Stimulated activated naive CD8-positive, alpha-beta T cell treated with anti-CD3 and anti-CD28 coated beads, Interleukin-15, Interleukin-2, amounts not matched to agents 100 U/mL and 50 U/mL, for 24 hours (primary cell): ENCODE data around the gene SGMS1.
A peak's percentile ranks its signal among the peaks of the same experiment; 100 is the strongest.
"Not testable (repeated sequence)": the region's sequence is repeated elsewhere in the genome, so short reads cannot be mapped to it uniquely, and the experiment has no call there.

Experiments
- ATAC-seq: fragments of 150-1000 bp; cut with Tn5 transposase; one replicate; pipeline ENCODE4 v1.10.0; 2021
- DNase-seq: peaks from one replicate; pipeline ENCODE4 v3.0.0; 2021

The SGMS1 gene

GRCh38 chr10:50556237-50557120 lies 67.3 kb downstream of the SGMS1 start:
- DNase-seq = no peak
- ATAC-seq = no peak

GRCh38 chr10:50554995-50555568 lies 68.7 kb downstream of the SGMS1 start:
- DNase-seq (no peak), ATAC-seq (no peak)

DNA sequence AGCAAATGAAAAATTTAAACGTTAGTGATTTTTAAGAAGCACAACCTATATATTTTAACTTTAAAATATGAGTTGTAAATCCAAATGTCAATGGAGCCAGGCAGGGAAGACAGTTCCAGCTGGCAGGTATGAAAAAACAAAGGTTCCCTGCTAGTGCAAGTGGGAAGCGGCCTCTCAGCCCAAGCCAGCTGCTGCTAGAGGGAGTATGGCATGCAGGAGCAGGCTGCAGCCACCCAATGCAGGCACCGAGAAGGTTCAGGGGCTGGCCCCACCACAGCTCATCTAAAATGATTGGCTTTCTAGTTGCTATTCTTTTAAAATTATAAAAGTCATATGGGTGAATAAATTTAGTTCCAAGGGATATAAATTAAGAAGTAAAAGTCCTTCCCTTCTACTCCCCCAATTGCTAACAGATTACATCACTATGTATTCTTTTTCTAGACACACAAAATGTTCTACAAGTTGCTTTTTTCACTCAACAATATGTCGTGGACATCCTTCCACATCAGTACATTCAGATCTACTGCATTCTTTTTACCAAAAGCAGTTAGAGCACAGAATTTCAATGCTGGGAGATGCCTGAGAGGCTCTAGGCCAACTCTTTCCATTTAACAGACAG lies 69.3 kb downstream of the SGMS1 start:
- ATAC-seq = no peak
- no peak for DNase-seq

- ATAC-seq (peak; percentile 63), DNase-seq (peak; percentile 31)
These were observed 70.8 kb downstream of the SGMS1 start for GRCh38 chr10:50552771-50553535.

- no peak for DNase-seq
- no peak for ATAC-seq
These were observed 71.4 kb downstream of the SGMS1 start for GRCh38 chr10:50552308-50552707.

GRCh38 chr10:50551894-50552293 lies 71.9 kb downstream of the SGMS1 start:
- DNase-seq (no peak), ATAC-seq (no peak)

- ATAC-seq = no peak
- DNase-seq = no peak
These were observed 73.4 kb downstream of the SGMS1 start for GRCh38 chr10:50550291-50550839.

GRCh38 chr10:50549186-50549585 lies 74.6 kb downstream of the SGMS1 start:
- ATAC-seq, DNase-seq: not testable (repeated sequence)

GRCh38 chr10:50548481-50548880 lies 75.3 kb downstream of the SGMS1 start:
- ATAC-seq, DNase-seq: not testable (repeated sequence)

DNA sequence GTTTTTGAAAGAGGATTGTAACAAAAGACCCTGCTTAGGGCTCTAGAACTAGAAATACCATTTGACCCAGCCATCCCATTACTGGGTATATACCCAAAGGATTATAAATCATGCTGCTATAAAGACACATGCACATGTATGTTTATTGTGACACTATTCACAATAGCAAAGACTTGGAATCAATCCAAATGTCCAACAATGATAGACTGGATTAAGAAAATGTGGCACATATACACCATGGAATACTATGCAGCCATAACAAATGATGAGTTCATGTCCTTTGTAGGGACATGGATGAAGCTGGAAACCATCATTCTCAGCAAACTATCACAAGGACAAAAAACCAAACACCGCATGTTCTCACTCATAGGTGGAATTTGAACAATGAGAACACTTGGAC lies 77.5 kb downstream of the SGMS1 start:
- not testable (repeated sequence) for DNase-seq, ATAC-seq

- DNase-seq (no peak), ATAC-seq (no peak)
These were observed 77.9 kb downstream of the SGMS1 start for GRCh38 chr10:50545846-50546245.

DNA sequence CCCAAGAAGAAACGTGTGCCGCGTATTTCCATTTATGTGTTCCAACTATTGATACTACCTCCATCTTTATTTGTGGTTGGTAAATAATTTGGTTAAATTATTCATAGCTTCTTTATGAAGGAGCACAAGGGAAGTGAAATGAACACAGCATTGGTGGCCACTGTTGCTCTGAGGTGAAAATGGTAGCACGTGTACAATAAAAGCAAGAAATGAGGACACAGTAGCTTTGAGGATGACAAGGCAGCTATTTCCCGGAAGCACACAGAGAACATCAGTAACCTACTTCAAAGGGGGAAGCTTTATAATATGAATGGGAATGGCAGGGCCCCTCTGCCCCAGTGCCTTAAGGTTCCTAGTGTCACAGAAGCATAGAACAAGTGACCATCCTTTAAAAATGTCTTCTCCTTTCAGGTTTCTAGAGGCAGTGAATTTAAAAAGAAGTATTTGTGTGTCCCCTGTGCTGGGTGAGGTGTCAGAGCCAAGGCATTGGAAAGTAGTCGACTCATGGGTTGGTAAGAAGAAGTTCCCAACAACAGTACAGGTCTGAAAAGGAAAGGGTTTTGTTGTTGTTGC lies 78.8 kb downstream of the SGMS1 start:
- ATAC-seq (no peak), DNase-seq (no peak)

- no peak for DNase-seq
- ATAC-seq = no peak
These were observed 79.5 kb downstream of the SGMS1 start for GRCh38 chr10:50544095-50544856.

GRCh38 chr10:50542871-50543270 lies 80.9 kb downstream of the SGMS1 start:
- no peak for ATAC-seq
- DNase-seq = no peak

DNA sequence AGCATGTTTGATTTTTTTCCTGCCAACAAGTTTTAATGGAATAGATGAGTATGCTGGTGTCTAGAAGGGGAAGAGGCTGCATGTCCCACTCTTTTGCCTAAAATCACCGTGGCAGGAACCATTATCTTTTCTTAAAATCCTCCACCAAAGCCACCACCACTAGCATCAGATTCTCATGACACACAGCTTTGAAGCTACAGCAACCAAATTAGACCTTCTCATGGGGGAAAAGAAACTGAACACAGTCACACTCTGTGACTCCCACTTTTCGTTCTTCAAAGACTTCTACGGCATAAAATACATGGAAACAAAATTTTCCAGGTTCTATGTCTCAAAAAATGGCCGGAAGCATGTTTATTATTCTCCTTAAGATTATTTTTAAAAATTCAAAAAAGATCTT lies 81.8 kb downstream of the SGMS1 start:
- ATAC-seq = no peak

DNA sequence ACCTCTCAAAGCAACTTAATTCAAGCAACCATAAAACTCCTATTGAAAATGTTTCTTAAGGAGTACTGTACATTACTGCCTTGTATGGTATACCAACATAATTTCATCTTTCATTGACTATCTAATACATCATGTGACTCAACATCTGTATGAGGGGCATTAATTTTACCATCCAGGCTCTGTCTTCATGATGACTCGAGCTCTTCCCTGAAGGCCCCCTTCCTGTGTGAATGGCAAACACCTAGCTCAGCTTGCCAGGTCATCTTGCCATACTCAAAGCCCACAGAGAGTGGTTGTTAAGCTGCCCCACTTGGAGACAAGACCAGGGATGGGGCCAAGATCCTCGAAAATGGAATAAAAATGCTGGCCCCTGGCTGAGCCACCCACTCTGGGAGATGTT lies 82.4 kb downstream of the SGMS1 start:
- DNase-seq (peak; percentile 23), ATAC-seq (peak; percentile 39)

More for the DNA sequence above, 81.8 kb downstream of the SGMS1 start:
- no peak for DNase-seq

DNA sequence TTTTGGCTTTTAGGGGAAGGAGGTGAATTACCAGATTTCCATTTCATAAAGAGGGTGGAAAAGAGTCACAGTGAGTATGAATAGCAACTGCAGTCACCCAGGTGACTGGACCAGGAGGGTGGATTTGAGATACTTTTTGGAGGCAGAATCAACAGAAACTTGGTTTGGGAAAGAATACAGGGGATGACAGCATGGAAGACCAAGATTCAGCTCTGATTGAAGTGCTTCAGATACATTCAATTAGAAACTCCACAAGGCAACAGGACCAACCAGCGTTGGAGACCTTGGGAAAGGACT lies 83.0 kb downstream of the SGMS1 start:
- DNase-seq = no peak
- ATAC-seq = peak; percentile 40

- DNase-seq (peak; percentile 46), ATAC-seq (peak; percentile 46)
These were observed 83.5 kb downstream of the SGMS1 start for GRCh38 chr10:50540069-50540825.

- DNase-seq (no peak), ATAC-seq (peak; percentile 50)
These were observed 85.0 kb downstream of the SGMS1 start for GRCh38 chr10:50538555-50539398.
